DND-41 (cell line): ENCODE measurements around the gene CDH10.

Experiments used
- EZH2 ChIP-seq: IDR thresholded peaks from 3 replicates; pipeline ENCODE4 v1.6.1; 2012; ENCODE audit warnings: borderline replicate concordance, low read depth, mild to moderate bottlenecking, moderate library complexity, low read length, inconsistent platforms; ENCODE audit not compliant: severe bottlenecking
- TF ChIP-seq, protein P1 (sequence below): IDR thresholded peaks from 2 replicates; pipeline ENCODE4 v1.5.1; 2012; ENCODE audit warnings: borderline replicate concordance, low read length, moderate library complexity, mild to moderate bottlenecking; ENCODE audit not compliant: poor library complexity, severe bottlenecking; ENCODE audit errors: extremely low read depth

DNA sequence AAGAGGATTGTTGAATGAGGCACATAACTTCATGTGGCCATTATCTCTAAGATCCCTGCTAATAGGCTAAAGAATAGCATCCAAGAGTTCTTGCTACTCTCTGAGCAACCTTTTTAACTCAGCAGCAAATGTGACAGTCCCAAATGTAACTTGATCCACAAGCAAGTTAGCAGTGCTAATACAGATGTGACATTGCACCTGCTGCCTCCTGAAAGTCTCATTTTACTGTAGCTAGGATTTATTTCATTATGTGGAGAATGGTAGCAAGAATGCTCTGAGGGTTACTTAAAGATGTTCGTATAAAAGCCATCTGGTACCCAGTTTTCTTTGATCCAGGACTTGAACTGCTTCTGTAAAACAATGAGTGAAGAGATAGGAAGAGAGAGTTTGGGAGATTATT is 45.8 kb downstream of the CDH10 start:
- TF ChIP-seq, protein P1, sequence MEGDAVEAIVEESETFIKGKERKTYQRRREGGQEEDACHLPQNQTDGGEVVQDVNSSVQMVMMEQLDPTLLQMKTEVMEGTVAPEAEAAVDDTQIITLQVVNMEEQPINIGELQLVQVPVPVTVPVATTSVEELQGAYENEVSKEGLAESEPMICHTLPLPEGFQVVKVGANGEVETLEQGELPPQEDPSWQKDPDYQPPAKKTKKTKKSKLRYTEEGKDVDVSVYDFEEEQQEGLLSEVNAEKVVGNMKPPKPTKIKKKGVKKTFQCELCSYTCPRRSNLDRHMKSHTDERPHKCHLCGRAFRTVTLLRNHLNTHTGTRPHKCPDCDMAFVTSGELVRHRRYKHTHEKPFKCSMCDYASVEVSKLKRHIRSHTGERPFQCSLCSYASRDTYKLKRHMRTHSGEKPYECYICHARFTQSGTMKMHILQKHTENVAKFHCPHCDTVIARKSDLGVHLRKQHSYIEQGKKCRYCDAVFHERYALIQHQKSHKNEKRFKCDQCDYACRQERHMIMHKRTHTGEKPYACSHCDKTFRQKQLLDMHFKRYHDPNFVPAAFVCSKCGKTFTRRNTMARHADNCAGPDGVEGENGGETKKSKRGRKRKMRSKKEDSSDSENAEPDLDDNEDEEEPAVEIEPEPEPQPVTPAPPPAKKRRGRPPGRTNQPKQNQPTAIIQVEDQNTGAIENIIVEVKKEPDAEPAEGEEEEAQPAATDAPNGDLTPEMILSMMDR: no peak
- no peak for TF ChIP-seq EZH2
